Nephron progenitor cell (in vitro differentiated cells): ENCODE data around the gene EPN2.

Experiments used
- DNase-seq: peaks from one replicate; pipeline ENCODE4 v3.0.0; 2021
- H3K27ac Mint-ChIP-seq: 2 replicates; pipeline ENCODE4 v1.8.0; 2021; ENCODE audit warnings: mild to moderate bottlenecking, moderate library complexity, mixed read lengths
- H3K27me3 Mint-ChIP-seq: 2 replicates; pipeline ENCODE4 v1.8.0; 2021; ENCODE audit warnings: mild to moderate bottlenecking, low read depth, mixed read lengths; ENCODE audit not compliant: poor library complexity
- H3K36me3 Mint-ChIP-seq: 2 replicates; pipeline ENCODE4 v1.8.0; 2021; ENCODE audit warnings: low read depth, mixed read lengths
- H3K4me1 Mint-ChIP-seq: 2 replicates; pipeline ENCODE4 v1.8.0; 2021; ENCODE audit warnings: mixed read lengths
- H3K4me3 Mint-ChIP-seq: 2 replicates; pipeline ENCODE4 v1.8.0; 2021; ENCODE audit warnings: mild to moderate bottlenecking, moderate library complexity, mixed read lengths
- H3K9me3 Mint-ChIP-seq: 2 replicates; pipeline ENCODE4 v1.8.0; 2021; ENCODE audit warnings: mild to moderate bottlenecking, moderate library complexity, mixed read lengths
- CTCF ChIP-seq: fragments of 200-600 bp; sonication (generic); IDR thresholded peaks from 2 replicates; pipeline ENCODE4 v1.5.0; 2021; ENCODE audit warnings: antibody characterized with exemption

EPN2 gene

GRCh38 chr17:19242926-19243325 is 5.8 kb downstream of the EPN2 start:
- no peak for DNase-seq
- Mint-ChIP-seq H3K27me3 (peaks cover 3% of the 10 kb centered on the region), H3K27ac (no peak overlapping the region), H3K9me3 (no peaks in the 10 kb centered on the region), H3K4me3 (no peak overlapping the region), H3K36me3 (peaks cover 31% of the 10 kb centered on the region), H3K4me1 (peaks cover 53% of the 10 kb centered on the region)
- no peak for TF ChIP-seq CTCF

DNA sequence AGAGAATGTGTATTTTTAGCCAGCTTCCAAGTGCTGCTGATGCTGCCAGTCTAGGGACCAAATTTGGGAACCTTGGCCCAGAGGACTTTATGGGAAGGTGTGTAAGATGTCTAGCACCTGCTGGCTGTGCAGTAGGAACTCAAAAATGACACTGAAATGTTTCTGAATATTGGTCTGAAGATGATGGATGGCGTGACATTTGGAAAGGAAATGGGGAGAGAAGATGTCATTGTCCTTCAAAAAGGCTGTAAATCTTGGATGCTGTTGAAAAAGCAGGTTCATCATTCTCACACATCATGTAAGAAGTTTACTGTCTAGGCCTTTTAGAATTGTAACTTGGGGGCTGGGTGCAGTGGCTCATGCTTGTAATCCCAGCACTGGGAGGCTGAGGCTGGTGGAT is 6.7 kb downstream of the EPN2 start:
- TF ChIP-seq CTCF = no peak
- Mint-ChIP-seq H3K36me3 (peaks cover 31% of the 10 kb centered on the region), H3K4me1 (peaks cover 56% of the 10 kb centered on the region), H3K4me3 (no peak overlapping the region), H3K27ac (no peak overlapping the region), H3K27me3 (peaks cover 3% of the 10 kb centered on the region), H3K9me3 (no peaks in the 10 kb centered on the region)
- DNase-seq = no peak

GRCh38 chr17:19244357-19244756 is 7.2 kb downstream of the EPN2 start:
- peaks cover 3% of the 10 kb centered on the region for H3K27me3 Mint-ChIP-seq
- H3K27ac Mint-ChIP-seq = no peak overlapping the region
- TF ChIP-seq CTCF = no peak
- peaks cover 31% of the 10 kb centered on the region for H3K36me3 Mint-ChIP-seq
- H3K4me3 Mint-ChIP-seq = no peak overlapping the region
- H3K9me3 Mint-ChIP-seq = no peaks in the 10 kb centered on the region
- peaks cover 60% of the 10 kb centered on the region for H3K4me1 Mint-ChIP-seq
- DNase-seq = no peak

DNA sequence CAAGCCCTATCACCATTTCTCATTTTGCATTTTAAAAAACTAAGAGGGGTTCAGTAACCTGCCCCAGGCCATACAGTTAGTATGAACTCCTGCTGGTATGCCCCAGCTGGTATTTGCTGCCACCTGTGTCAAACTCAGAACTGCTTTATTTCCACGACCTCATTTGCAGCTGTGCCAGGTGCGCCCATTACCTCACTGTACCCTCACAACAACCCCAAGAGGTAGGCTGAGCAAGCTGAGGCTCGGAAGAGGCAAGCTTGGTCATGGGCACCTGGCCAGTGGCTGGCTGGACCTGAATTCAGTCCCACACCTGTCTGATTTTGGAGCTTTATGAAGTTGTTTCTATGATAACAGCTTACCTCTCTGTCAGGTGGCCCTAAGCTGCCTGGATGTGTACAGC is 7.6 kb downstream of the EPN2 start:
- H3K27ac Mint-ChIP-seq = no peak overlapping the region

GRCh38 chr17:19247473-19247872 is 10.3 kb downstream of the EPN2 start:
- Mint-ChIP-seq H3K4me1 (peaks cover 59% of the 10 kb centered on the region), H3K27me3 (no peaks in the 10 kb centered on the region), H3K36me3 (peaks cover 28% of the 10 kb centered on the region), H3K27ac (peak overlapping the region; percentile 89), H3K4me3 (no peak overlapping the region), H3K9me3 (peaks cover 4% of the 10 kb centered on the region)
- no peak for DNase-seq
- TF ChIP-seq CTCF = no peak

More for the DNA sequence above, 7.6 kb downstream of the EPN2 start:
- no peak for DNase-seq
- Mint-ChIP-seq H3K4me1 (peaks cover 60% of the 10 kb centered on the region), H3K9me3 (no peaks in the 10 kb centered on the region), H3K4me3 (no peak overlapping the region), H3K27me3 (peaks cover 3% of the 10 kb centered on the region), H3K36me3 (peaks cover 27% of the 10 kb centered on the region)
- TF ChIP-seq CTCF = no peak

DNA sequence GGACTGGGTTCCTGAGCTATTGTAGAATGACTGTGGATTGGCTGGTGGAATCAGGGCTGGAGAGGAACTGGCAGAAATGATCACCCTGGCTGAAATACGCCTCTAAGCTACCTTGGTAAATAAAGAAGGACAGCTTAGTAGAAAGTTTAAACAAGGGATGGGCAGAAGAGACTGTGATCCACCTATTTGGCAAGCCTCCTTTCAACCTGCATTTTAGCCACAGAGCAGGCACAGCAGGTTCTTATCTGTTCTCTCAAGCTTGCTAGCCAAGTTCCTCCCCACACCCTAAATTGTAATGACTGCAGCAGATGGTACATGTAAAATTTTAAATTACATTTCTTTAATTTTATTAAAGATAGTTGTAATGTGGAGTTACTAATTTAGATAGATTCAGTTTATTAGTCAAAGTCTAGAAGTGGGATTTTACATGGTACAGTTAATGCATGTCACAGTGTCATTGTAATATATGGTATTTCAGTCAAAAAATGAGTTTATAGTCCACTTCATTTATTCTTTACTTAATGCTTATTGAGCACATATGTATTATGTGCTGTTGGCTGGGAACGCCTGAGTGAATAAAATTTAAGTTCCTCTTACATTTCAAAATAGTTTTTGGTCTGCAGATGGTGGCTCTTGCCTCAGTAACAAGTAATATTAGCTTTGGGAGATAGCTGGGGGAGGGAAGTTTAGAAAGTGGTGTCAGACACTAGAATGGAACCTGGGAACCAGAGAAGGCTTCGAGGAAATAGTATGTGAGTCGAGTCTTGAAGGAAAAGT is 11.2 kb downstream of the EPN2 start:
- Mint-ChIP-seq H3K4me3 (peak overlapping the region; percentile 14), H3K36me3 (peaks cover 37% of the 10 kb centered on the region), H3K27ac (peak overlapping the region; percentile 96), H3K27me3 (no peaks in the 10 kb centered on the region), H3K4me1 (peaks cover 54% of the 10 kb centered on the region), H3K9me3 (peaks cover 13% of the 10 kb centered on the region)
- no peak for TF ChIP-seq CTCF
- DNase-seq = no peak
